GM12878 (cell line): ENCODE data around the gene SBNO1.

Experiments used
- CBX3 ChIP-seq: fragments of 200-600 bp; sonication (generic); IDR thresholded peaks from 2 replicates; pipeline ENCODE4 v1.6.1; 2016; ENCODE audit warnings: low read depth, borderline replicate concordance
- EP300 ChIP-seq, 2 experiments: fragments of 150-350 bp in 1 of 2; IDR thresholded peaks; 2 replicates each; pipeline ENCODE4 v1.6.1; 2011 to 2012; ENCODE audit warnings: low read depth in 2 of 2, low read length in 2 of 2, borderline replicate concordance in 1 of 2, improper control_type of control experiment in 1 of 2, inconsistent platforms in 1 of 2; ENCODE audit not compliant: control insufficient read depth in 1 of 2
- ESRRA ChIP-seq: IDR thresholded peaks from 2 replicates; pipeline ENCODE4 v1.6.1; 2012; ENCODE audit warnings: mild to moderate bottlenecking, low read length, improper control_type of control experiment
- FOS ChIP-seq: IDR thresholded peaks from 3 replicates; pipeline ENCODE4 v1.6.1; 2011; ENCODE audit warnings: borderline replicate concordance; ENCODE audit not compliant: insufficient read length; ENCODE audit errors: extremely low read depth
- FOXM1 ChIP-seq: IDR thresholded peaks from 2 replicates; pipeline ENCODE4 v1.6.1; 2012; ENCODE audit warnings: low read depth, mild to moderate bottlenecking, inconsistent platforms, low read length, moderate library complexity
- MYC ChIP-seq: IDR thresholded peaks from 2 replicates; pipeline ENCODE4 v1.6.1; 2011; ENCODE audit warnings: mild to moderate bottlenecking, low read length, moderate library complexity, inconsistent platforms; ENCODE audit not compliant: insufficient read depth, insufficient replicate concordance, insufficient read length, severe bottlenecking
- SMC3 ChIP-seq: IDR thresholded peaks from 2 replicates; pipeline ENCODE4 v1.6.1; 2011; ENCODE audit warnings: low read length, improper control_type of control experiment, borderline replicate concordance
- SP1 ChIP-seq: IDR thresholded peaks from one replicate; pipeline ENCODE4 v1.6.1; 2011; ENCODE audit warnings: low read depth, low read length
- YY1 ChIP-seq: IDR thresholded peaks from 2 replicates; pipeline ENCODE4 v1.6.1; 2011; ENCODE audit warnings: low read depth, mild to moderate bottlenecking, low read length
- ZNF207 ChIP-seq: fragments of 450-650 bp; IDR thresholded peaks from 2 replicates; pipeline ENCODE4 v1.6.1; 2014; ENCODE audit warnings: antibody characterized with exemption, mild to moderate bottlenecking, borderline replicate concordance
- ZSCAN29 ChIP-seq: fragments of 450-650 bp; IDR thresholded peaks from 2 replicates; pipeline ENCODE4 v1.6.1; 2017; ENCODE audit warnings: mild to moderate bottlenecking, moderate library complexity
- TF ChIP-seq, protein P1 (sequence below), 3 experiments: IDR thresholded peaks in 2 of 3; conservative IDR thresholded peaks in 1 of 3; 2 replicates each; pipeline ENCODE4 v1.5.1; 2011; ENCODE audit warnings: low read depth in 3 of 3, low read length in 3 of 3, mild to moderate bottlenecking in 3 of 3, control low read depth in 2 of 3, moderate library complexity in 2 of 3, inconsistent platforms in 1 of 3, mixed read lengths in 1 of 3; ENCODE audit not compliant: control insufficient read depth in 2 of 3, insufficient read depth in 1 of 3; ENCODE audit errors: extremely low read depth in 1 of 3
- TF ChIP-seq, protein P2 (sequence below): IDR thresholded peaks from 2 replicates; pipeline ENCODE4 v1.6.1; 2012; ENCODE audit warnings: improper control_type of control experiment, low read depth, low read length; ENCODE audit not compliant: insufficient replicate concordance

DNA sequence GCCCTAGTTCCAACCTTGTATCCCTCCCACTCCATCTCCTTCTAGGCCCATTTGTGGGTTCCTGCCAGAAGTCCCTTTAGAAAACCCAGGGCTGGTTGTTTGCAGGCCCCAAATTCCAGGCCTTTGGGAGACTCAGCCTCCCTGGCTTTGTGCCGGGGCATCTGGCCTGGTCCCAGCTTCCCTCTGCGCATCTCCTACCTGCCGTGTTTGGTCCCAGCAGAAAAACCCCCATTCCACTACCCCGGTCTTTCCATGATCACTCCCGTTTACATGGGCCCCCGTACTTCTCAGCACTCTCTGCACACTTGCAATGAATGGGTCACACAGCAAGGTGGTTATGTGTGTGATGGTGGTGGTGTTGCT lies 34.6 kb upstream of the SBNO1 start:
- TF ChIP-seq, protein P1, sequence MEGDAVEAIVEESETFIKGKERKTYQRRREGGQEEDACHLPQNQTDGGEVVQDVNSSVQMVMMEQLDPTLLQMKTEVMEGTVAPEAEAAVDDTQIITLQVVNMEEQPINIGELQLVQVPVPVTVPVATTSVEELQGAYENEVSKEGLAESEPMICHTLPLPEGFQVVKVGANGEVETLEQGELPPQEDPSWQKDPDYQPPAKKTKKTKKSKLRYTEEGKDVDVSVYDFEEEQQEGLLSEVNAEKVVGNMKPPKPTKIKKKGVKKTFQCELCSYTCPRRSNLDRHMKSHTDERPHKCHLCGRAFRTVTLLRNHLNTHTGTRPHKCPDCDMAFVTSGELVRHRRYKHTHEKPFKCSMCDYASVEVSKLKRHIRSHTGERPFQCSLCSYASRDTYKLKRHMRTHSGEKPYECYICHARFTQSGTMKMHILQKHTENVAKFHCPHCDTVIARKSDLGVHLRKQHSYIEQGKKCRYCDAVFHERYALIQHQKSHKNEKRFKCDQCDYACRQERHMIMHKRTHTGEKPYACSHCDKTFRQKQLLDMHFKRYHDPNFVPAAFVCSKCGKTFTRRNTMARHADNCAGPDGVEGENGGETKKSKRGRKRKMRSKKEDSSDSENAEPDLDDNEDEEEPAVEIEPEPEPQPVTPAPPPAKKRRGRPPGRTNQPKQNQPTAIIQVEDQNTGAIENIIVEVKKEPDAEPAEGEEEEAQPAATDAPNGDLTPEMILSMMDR (IDR thresholded peaks at IDR 0.05 in 2 of 3, conservative IDR thresholded peaks at IDR 0.05 in 1 of 3; ENCODE audit: control insufficient read depth in 2 of 3, extremely low read depth in 1 of 3, insufficient read depth in 1 of 3, low read depth in 3 of 3, low read length in 3 of 3) = no peak
- TF ChIP-seq ESRRA (no peak), YY1 (no peak), ZNF207 (no peak), ZSCAN29 (no peak), SMC3 (no peak), EP300 (IDR thresholded peaks at IDR 0.05; ENCODE audit: borderline replicate concordance in 1 of 2, control insufficient read depth in 1 of 2, low read depth in 2 of 2, low read length in 2 of 2) (no peak), FOXM1 (no peak), FOS (no peak), CBX3 (no peak), SP1 (no peak), MYC (no peak)
- TF ChIP-seq, protein P2, sequence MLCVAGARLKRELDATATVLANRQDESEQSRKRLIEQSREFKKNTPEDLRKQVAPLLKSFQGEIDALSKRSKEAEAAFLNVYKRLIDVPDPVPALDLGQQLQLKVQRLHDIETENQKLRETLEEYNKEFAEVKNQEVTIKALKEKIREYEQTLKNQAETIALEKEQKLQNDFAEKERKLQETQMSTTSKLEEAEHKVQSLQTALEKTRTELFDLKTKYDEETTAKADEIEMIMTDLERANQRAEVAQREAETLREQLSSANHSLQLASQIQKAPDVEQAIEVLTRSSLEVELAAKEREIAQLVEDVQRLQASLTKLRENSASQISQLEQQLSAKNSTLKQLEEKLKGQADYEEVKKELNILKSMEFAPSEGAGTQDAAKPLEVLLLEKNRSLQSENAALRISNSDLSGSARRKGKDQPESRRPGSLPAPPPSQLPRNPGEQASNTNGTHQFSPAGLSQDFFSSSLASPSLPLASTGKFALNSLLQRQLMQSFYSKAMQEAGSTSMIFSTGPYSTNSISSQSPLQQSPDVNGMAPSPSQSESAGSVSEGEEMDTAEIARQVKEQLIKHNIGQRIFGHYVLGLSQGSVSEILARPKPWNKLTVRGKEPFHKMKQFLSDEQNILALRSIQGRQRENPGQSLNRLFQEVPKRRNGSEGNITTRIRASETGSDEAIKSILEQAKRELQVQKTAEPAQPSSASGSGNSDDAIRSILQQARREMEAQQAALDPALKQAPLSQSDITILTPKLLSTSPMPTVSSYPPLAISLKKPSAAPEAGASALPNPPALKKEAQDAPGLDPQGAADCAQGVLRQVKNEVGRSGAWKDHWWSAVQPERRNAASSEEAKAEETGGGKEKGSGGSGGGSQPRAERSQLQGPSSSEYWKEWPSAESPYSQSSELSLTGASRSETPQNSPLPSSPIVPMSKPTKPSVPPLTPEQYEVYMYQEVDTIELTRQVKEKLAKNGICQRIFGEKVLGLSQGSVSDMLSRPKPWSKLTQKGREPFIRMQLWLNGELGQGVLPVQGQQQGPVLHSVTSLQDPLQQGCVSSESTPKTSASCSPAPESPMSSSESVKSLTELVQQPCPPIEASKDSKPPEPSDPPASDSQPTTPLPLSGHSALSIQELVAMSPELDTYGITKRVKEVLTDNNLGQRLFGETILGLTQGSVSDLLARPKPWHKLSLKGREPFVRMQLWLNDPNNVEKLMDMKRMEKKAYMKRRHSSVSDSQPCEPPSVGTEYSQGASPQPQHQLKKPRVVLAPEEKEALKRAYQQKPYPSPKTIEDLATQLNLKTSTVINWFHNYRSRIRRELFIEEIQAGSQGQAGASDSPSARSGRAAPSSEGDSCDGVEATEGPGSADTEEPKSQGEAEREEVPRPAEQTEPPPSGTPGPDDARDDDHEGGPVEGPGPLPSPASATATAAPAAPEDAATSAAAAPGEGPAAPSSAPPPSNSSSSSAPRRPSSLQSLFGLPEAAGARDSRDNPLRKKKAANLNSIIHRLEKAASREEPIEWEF = no peak
